HepG2 (cell line): ENCODE measurements around the gene DARS2. TPM values are rescaled to one million over a fixed set of nuclear protein-coding genes. Genes with fewer than 3 reads are reported as not detected.
A peak's percentile ranks its signal among the peaks of the same experiment; 100 is the strongest.

Source experiments
- BORCS8-MEF2B ChIP-seq: sonication (generic); formaldehyde crosslinking; IDR thresholded peaks from 2 replicates; pipeline ENCODE4 v1.8.0; 2022; ENCODE audit warnings: mild to moderate bottlenecking, missing genetic modification reagents
- CBX5 ChIP-seq: sonication (generic); formaldehyde crosslinking; IDR thresholded peaks from 2 replicates; pipeline ENCODE4 v1.4.0; 2020; ENCODE audit warnings: missing genetic modification reagents, borderline replicate concordance
- CHCHD3 ChIP-seq: sonication (generic); formaldehyde crosslinking; IDR thresholded peaks from 2 replicates; pipeline ENCODE4 v1.8.0; 2022; ENCODE audit warnings: mild to moderate bottlenecking, missing genetic modification reagents, moderate library complexity
- CHD4 ChIP-seq: fragments of 200-600 bp; sonication (generic); IDR thresholded peaks from 2 replicates; pipeline ENCODE4 v1.7.0; 2017; ENCODE audit warnings: mild to moderate bottlenecking, low read length, borderline replicate concordance
- DR1 ChIP-seq: sonication (generic); formaldehyde crosslinking; IDR thresholded peaks from 2 replicates; pipeline ENCODE4 v1.8.0; 2021; ENCODE audit warnings: mild to moderate bottlenecking, missing genetic modification reagents, inconsistent platforms
- GABPA ChIP-seq, 2 experiments: IDR thresholded peaks; 2 replicates each; pipeline ENCODE4 v1.6.1; 2011 to 2016; ENCODE audit warnings: low read depth in 2 of 2, low read length in 1 of 2, missing biosample characterization in 1 of 2, missing genetic modification characterization in 1 of 2
- GABPB1 ChIP-seq: IDR thresholded peaks from 2 replicates; pipeline ENCODE4 v1.6.1; 2016; ENCODE audit warnings: mild to moderate bottlenecking, missing genetic modification reagents, moderate library complexity, missing compliant biosample characterization
- GPBP1L1 ChIP-seq: sonication (generic); formaldehyde crosslinking; IDR thresholded peaks from 2 replicates; pipeline ENCODE4 v1.5.0; 2020; ENCODE audit warnings: mild to moderate bottlenecking, missing genetic modification reagents
- NR2F1 ChIP-seq, 2 experiments: fragments of 450-650 bp in 1 of 2; formaldehyde crosslinking in 1 of 2; IDR thresholded peaks; 2 replicates each; pipeline versions ENCODE4 v1.5.0 to v1.6.1; 2016 to 2020; ENCODE audit warnings: mild to moderate bottlenecking in 1 of 2, missing compliant biosample characterization in 1 of 2, missing genetic modification reagents in 1 of 2, moderate library complexity in 1 of 2
- PCBP1 ChIP-seq: fragments of 200-400 bp; formaldehyde crosslinking; IDR thresholded peaks from 2 replicates; pipeline ENCODE4 v1.6.1; 2017; ENCODE audit warnings: mild to moderate bottlenecking, low read depth, low read length, borderline replicate concordance
- SP5 ChIP-seq: IDR thresholded peaks from 2 replicates; pipeline ENCODE4 v1.6.1; 2016; ENCODE audit warnings: low read depth, borderline replicate concordance
- TCF12 ChIP-seq, 2 experiments: fragments of 450-650 bp in 1 of 2; sonication (generic) in 1 of 2; formaldehyde crosslinking in 1 of 2; IDR thresholded peaks; 2 replicates each; pipeline versions ENCODE4 v1.6.1 to v1.8.0; 2017 to 2022; ENCODE audit warnings: antibody characterized with exemption in 1 of 2, mild to moderate bottlenecking in 1 of 2, missing genetic modification reagents in 1 of 2, moderate library complexity in 1 of 2
- TSC22D2 ChIP-seq: sonication (generic); formaldehyde crosslinking; IDR thresholded peaks from 2 replicates; pipeline ENCODE4 v1.5.1; 2020; ENCODE audit warnings: missing genetic modification reagents, mild to moderate bottlenecking, borderline replicate concordance
- XBP1 ChIP-seq: sonication (generic); formaldehyde crosslinking; IDR thresholded peaks from 2 replicates; pipeline ENCODE4 v1.5.0; 2020; ENCODE audit warnings: missing genetic modification reagents
- ZBTB10 ChIP-seq: sonication (generic); formaldehyde crosslinking; IDR thresholded peaks from 2 replicates; pipeline ENCODE4 v1.4.0; 2020; ENCODE audit warnings: missing genetic modification reagents, borderline replicate concordance
- ZNF20 ChIP-seq: sonication (generic); formaldehyde crosslinking; IDR thresholded peaks from 2 replicates; pipeline ENCODE4 v1.4.0; 2020; ENCODE audit warnings: mild to moderate bottlenecking, moderate library complexity, missing genetic modification reagents
- ZNF235 ChIP-seq: sonication (generic); formaldehyde crosslinking; IDR thresholded peaks from 2 replicates; pipeline ENCODE4 v1.8.1; 2023; ENCODE audit warnings: mild to moderate bottlenecking, missing genetic modification reagents, borderline replicate concordance
- ZNF292 ChIP-seq: sonication (generic); formaldehyde crosslinking; IDR thresholded peaks from 2 replicates; pipeline ENCODE4 v1.8.1; 2022; ENCODE audit warnings: mild to moderate bottlenecking, low read depth, missing genetic modification reagents, borderline replicate concordance
- ZNF34 ChIP-seq: sonication (generic); formaldehyde crosslinking; IDR thresholded peaks from 2 replicates; pipeline ENCODE4 v1.4.0; 2020; ENCODE audit warnings: mild to moderate bottlenecking, missing genetic modification reagents, borderline replicate concordance
- ZNF430 ChIP-seq: sonication (generic); formaldehyde crosslinking; IDR thresholded peaks from 2 replicates; pipeline ENCODE4 v1.9.0; 2021; ENCODE audit warnings: mild to moderate bottlenecking, missing genetic modification reagents
- ZNF724P ChIP-seq: sonication (generic); formaldehyde crosslinking; IDR thresholded peaks from 2 replicates; pipeline ENCODE4 v1.8.0; 2022; ENCODE audit warnings: missing genetic modification reagents, borderline replicate concordance
- ZNF768 ChIP-seq: sonication (generic); formaldehyde crosslinking; IDR thresholded peaks from 2 replicates; pipeline ENCODE4 v1.4.0; 2020; ENCODE audit warnings: missing genetic modification reagents
- ZSCAN25 ChIP-seq: sonication (generic); formaldehyde crosslinking; IDR thresholded peaks from 2 replicates; pipeline ENCODE4 v1.8.0; 2022; ENCODE audit warnings: mild to moderate bottlenecking, missing genetic modification reagents
- polyA plus RNA-seq, 8 experiments: library from polyadenylated mRNA; depleted of rRNA in 3 of 8; stranded (reverse) in 7 of 8; unstranded in 1 of 8; fragments of >200 nt; fragmentation: Illumina TruSeq in 4 of 8; extraction: Trizol in 4 of 8; gene quantifications; 2 replicates each; pipeline versions ENCODE4 v1.2.1 to v1.2.3, GENCODE V29; 2011 to 2016; ENCODE audit warnings: low read depth in 4 of 8, missing spikeins in 1 of 8, mixed read lengths in 1 of 8; ENCODE audit not compliant: insufficient read depth in 1 of 8
- total RNA-seq, 5 experiments: library from RNA; depleted of rRNA; stranded (reverse); fragments of >200 nt; fragmentation: Illumina TruSeq; extraction: Trizol; gene quantifications; 2 replicates each; pipeline ENCODE4 v1.2.3, GENCODE V29; 2016; ENCODE audit warnings: low read depth in 1 of 5

DARS2 gene
- total and polyA plus RNA-seq, 2 of the 13 experiments (the other 11 are each of a cell fraction or from before 2014, with no cell fraction given), result 17.6 to 27.7 TPM

- TF ChIP-seq ZBTB10 (CRISPR knock-in tag) (0 out of 2 replicates have a peak, but pooled peaks have one; percentile 48), PCBP1 (0 out of 2 replicates have a peak, but pooled peaks have one; percentile 88), BORCS8-MEF2B (CRISPR knock-in tag) (no peak), CHCHD3 (CRISPR knock-in tag) (no peak), SP5 (CRISPR knock-in tag) (peak; percentile 45; the same call in 1 of the 2 replicates), TSC22D2 (CRISPR knock-in tag) (no peak), ZNF724P (CRISPR knock-in tag) (no peak), ZNF768 (CRISPR knock-in tag) (peak; percentile 61; the same call in 1 of the 2 replicates), ZNF235 (CRISPR knock-in tag) (no peak), GABPA (IDR thresholded peaks at IDR 0.05; ENCODE audit: low read depth, low read length) (peak; percentile 91), GABPA (CRISPR knock-in tag; IDR thresholded peaks at IDR 0.05; ENCODE audit: low read depth) (peak; percentile 94), ZNF34 (CRISPR knock-in tag) (no peak), ZNF430 (CRISPR knock-in tag) (no peak; the same call in 1 of the 2 replicates), ZNF292 (no peak), GABPB1 (peak; percentile 96), ZNF20 (CRISPR knock-in tag) (0 out of 2 replicates have a peak, but pooled peaks have one; percentile 40), CHD4 (no peak), GPBP1L1 (CRISPR knock-in tag) (no peak), ZSCAN25 (CRISPR knock-in tag) (0 out of 2 replicates have a peak, but pooled peaks have one; percentile 62), XBP1 (CRISPR knock-in tag) (no peak), NR2F1 (CRISPR knock-in tag; IDR thresholded peaks at IDR 0.05) (peak in 1 of 2 experiments; percentile 8; a peak in 1 of 4 replicates), CBX5 (CRISPR knock-in tag) (peak; percentile 9; the same call in 1 of the 2 replicates), DR1 (CRISPR knock-in tag) (no peak), TCF12 (IDR thresholded peaks at IDR 0.05) (no peak), TCF12 (CRISPR knock-in tag; IDR thresholded peaks at IDR 0.05) (0 out of 2 replicates have a peak, but pooled peaks have one; percentile 81)
Measured at GRCh38 chr1:173868266-173869020, 44.0 kb downstream of the DARS2 start, which contains the start of gene ZBTB37 (continued).
